Stimulated activated CD4-positive, alpha-beta T cell treated with anti-CD3 and anti-CD28 coated beads, Interleukin-12 subunit alpha, Interleukin-12 subunit beta, amount 100 ng/mL, for 48 hours (primary cell): Measurements from ENCODE around the gene EBF4.
"Not testable (repeated sequence)": the region's sequence is repeated elsewhere in the genome, so short reads cannot be mapped to it uniquely, and the experiment has no call there.

Experiments used
- DNase-seq, 3 donors: peaks; one replicate each; pipeline ENCODE4 v3.0.0-alpha.2; 2020; ENCODE audit warnings: low read depth in 2 of 3, low spot score in 1 of 3

EBF4 gene

DNA sequence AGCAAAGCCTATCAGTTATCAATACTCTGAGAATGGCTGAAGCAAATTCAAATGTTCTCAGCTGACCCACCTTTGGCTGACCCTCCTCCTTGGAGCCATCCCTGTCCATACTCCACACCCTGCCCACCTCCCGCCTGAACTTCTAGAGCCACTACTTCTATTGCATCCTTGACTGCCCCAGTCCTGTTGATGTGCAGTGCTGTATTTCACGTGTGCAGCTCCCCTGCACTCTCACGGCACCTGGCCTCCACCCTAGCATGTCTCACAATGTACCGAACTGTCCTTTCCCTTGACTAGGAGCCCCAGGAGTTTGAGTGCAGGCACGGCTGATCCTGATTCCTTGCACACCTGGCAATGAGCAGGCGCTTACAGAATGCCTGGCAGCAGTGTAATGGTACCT is 100.9 kb downstream of the EBF4 start:
- no peak for DNase-seq

DNA sequence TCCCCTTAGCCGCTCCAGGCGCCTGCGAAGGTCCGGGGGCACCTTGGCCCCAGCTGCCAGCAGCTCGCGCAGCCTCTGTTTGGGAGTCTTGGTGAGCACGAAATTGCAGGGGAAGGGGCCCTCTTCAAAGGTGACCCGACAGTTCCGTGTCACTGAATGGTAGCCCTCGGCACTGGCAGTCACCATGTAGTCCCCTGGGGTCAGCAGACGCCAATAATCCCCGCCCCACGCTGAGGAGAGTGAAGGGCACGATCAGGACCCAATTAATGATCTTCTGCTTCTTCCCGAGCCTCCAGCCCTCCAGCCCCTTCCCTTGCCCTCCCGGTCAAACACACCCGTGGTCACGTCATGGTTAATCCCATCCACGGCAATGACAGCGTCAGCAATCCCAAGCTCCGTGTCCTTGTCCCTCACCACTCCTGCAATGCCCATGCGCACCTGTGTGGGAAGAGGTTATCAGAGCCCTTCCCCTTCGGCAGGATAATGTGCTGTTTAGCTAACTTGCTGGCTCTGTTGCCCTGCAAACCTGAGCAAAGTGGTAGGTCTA is 101.7 kb downstream of the EBF4 start:
- DNase-seq, result no peak

DNA sequence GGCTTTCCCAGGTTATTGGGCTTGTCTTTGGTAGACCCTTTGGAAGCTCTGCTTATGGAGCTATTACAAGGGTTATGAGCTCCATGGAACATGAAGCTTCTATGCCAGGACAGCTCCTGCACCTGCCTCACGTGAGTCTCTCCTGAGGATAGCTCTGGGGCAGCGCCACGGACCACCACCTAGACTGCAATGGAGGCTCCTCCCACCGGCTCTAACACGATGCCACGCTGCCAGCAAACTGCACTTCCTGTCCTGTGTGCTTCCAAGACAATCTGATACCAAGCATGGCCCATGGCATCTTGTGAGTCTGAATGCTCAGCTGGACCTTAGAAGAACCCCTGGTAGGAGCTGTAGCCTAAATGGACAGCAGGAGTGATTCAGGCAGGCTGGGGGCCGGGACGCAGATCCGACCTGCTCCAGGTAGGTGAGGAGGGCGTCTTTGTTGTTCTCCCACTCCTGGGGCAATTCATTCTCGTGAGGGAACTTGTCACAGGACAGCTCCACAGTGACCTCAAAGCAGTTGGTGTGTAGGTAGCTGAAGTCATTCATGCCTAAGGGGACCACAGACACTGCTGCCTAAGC is 102.4 kb downstream of the EBF4 start:
- DNase-seq, result no peak

DNA sequence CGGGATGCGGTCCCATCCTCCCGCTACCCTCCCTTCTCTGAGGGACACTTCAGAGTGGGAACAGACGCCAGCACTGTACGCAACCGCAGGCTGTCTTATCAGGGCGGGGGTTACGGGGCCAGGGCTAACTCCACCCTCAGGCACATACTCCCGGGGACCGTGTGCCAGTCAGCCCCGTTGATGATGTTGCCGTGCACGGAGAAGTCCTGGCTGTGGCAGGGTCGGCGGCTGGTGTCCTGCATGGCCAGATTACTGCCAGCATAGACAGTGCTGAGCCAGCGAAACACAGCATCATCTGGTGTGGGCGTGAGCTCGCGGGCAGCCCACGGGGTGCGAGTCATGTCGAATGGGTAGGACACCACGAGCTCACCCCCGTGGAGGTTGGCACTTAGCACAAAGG is 102.9 kb downstream of the EBF4 start:
- no peak for DNase-seq

DNA sequence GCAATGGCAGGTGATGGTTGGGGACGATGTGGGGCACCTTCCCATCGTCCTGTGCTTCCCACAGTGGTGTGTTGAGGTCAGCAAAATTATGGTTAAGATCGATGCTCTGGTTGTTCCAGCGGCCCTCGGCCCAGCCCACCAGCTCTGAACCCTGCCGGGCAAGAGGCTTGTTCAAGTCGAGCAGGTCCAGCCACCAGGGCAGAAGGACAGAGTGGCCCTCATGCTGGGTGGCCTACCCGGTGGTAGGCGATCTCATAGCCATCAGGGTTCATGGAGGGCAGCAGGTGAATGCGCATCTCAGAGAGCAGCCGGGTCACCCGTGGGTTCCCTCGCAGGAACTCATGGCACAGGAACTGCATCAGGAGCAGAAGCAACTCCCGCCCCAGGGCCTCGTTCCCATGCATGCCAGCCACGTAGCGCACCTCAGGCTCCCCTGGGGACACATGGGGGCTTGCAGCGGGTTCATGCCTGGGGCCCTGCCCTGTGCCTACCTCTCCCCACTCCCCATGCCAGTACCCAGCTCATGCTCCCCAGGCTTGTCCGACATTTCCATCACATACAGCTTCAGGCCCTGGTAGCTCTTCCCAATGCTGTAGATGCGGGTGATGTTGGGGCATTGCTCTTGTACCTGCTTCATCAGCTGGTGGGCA is 103.6 kb downstream of the EBF4 start:
- no peak for DNase-seq

DNA sequence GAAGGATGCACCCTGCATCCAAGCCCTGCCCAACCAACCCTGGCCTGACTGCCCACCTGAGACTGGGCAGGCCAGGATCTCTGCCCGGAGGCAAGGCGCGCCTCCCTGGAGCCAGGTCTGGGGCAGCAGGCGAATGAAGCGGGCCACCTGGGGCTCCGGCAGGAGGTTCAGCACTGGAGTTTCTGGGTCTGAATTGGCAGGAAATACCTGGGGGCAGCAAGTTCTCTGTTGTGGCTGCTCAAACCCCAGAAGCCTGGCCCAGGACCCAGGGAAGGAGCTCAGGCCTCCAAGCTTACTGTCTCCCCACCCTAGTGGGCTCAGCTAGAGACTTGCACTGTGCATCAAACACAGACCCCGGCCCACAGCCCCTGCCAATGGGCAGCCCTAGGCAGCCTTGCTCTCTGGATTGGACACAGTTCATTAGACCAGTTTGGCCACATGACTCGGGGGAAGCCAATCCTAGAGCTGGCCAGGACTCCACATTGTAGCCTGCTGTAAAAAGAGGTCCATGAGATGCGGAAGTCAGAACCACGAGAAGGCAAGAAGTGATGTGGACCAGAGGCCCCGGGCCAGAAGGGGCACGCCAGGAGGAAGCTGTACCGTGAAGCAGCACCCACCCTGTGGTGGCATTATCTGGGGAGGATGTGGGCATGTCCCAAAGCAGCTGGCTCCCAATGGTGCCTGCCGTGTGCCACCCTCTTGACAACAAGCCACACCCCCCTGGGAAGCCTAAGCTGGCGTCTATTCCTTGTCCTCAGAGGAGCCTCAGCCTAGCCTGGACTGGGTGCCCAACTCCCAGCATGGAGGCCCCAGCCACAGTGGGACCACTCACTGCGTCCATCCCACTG is 104.8 kb downstream of the EBF4 start:
- DNase-seq, result no peak

DNA sequence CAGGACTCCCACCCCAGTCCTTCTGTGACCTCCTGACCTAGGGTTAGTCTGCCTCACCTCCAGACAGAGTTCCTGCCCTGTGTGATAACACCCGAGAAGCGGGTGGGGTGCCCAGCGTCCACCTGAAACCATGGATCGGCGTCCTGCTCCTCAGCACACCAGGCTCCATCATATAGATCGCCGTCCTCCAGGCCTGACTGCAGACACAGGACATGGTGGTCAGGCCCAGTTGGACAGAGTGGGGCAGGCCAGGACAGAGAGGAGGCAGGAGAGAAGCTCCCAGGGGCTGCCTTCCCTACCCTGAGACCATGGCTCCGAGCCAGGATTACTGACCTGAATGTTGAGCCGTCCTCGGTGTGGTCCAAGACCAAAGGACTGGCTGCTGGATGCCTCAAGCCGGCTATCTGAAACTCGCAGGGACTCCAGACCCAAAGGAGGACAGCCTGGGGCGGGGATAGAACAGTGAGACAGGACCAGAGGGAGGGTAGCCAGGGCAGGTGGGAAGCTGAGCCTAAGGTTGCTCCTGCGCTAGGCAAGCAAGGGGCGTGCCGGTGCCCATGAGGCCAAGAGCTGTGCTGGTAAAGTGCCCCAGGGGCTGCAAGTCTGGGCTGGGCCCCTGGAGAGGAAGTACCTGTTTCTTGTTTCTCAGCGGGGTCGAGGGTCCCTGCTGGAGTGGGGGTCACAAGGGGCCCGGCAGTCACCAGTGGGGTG is 105.7 kb downstream of the EBF4 start:
- DNase-seq, result no peak

DNA sequence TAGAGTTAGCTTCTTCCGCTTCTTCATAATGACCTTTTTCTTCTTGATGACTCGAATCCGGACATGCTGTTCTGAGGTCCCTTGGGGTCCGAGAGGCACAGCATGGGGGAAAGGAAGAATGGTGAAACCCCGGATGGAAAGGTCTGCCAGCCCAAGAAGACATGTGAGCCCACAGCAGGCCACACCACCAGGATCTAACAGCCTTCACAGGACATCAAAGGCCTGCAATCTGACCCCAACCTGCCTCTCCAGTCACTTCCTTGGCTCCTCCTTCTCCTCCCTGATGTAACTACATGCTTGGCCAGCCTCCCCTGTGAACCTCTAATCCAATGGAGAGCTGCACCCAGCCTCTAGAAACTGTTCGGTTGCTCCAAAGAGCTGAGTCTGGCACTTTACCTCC is 106.2 kb downstream of the EBF4 start:
- no peak for DNase-seq

DNA sequence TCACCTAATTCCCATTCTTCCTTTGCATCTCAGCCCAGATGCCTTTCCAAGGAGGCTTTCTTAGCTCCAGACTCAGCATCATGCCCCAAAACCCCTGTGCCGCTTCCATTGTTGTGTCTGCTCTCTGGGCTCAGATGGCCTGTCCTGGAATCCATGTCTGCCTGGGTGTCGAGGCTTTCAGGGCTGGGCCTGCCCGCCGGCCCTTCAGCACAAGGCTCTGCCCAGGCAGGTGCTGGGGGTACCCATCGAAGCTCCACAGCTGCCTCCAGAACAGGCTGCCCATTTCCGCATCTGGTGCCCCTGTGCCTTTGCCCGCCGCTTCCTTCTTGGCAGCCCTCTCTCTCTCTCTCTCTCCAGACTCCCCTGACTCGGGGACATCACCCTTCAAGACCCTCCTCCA is 106.7 kb downstream of the EBF4 start:
- DNase-seq, result no peak

DNA sequence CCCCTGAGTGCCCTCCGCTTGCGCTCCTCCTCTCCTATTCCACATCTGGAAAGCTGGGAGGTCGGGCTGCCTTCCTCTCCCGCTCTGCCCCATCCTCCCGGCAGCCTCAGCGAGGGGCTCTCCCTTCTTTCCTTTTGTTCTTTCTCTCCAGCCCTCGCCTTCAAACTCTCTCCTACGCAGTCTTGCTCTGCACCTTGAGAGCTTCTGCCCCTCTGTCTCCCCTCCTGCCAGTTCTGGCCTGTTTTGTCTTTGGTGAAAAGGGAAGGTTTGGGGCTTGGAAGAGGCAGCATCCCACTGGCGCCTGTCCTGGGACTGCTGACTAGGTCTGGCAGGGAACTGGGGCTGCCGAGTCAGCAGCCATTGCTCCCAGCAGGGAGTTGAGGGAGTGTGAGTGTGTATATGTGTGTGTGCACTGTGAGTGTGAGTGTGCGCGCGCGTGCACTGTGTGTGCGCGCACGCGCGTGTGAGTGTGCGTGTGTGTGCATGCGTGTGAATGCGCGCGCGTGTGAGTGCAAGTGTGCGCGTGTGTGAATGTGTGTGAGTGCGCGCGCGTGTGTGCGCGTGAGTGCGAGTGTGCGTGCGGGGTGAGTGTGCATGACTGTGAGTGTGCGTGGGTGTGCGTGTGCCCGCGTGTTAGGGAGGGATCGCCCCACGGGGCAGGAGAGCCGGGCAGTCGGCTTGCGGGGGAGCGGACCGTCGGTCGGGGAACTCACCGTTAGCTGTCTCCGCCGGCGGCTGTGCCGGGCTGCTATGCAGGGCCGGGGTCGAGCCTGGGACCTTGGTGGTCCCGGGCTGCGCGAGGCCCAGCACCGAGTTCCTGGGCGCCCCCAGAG is 107.3 kb downstream of the EBF4 start:
- DNase-seq, result no peak

DNA sequence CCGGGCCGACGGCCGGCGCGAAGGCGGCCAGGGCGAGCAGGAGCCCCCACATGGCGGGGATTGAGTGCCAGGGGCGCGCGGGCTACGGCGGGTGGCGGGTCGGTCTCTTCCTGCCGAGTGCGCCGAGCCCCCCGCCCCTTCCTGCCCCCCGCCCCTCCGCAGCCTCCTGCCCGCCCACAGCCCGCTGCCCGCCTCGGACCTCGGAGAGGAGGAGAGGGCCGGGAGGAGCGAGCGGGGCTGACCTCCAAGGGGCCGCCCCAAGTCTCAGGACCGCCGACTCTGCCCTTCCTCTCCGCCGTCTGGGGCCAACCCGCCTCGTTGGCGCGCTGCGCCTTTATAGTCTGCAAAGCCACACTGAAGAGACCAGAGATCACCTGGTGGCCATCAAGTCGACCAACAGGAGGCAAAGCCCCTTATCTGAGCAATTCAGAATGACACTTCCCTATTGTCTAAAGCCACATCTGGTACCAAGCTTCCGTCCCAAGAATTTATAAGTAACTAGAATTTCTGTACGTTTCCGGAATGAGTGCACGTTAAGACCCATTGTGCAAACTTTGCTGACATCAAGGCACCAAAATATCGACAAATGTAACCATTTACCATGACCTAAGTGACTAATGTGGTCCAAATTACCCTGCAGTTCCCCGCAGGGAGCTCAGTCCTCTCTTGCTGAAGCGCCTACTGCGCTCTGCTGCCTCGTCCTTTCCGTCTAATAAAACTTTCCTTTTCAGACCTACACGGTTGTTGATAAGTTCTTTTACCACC is 108.1 kb downstream of the EBF4 start, which contains the start of gene CPXM1:
CPXM1 (minus strand) TSS at position 107 of the 765 bp plus-strand sequence; CDS start at position 52, 55 bp downstream.
- DNase-seq, result no peak

DNA sequence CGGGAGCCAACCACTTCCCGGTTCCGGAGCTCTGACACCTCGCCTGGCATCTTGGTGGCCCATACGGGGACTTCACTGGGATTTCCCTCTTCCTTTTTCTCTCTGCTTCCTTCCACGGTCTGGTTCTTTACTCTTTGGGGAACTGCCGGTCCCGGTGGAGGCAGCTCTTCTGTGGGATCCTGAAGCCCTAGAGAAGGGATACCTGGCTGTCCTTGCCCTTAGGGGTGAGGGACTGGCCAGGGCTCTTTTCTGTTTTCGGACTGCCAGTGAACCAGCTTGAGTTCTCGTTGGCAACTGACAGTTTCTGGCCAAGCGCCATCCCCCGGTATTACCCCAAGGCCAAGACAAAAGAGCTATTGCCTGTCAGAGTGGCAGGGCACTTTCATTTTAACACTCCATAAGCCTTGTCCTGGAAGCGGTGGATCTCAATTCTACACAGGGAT is 108.7 kb downstream of the EBF4 start:
- DNase-seq, result no peak

DNA sequence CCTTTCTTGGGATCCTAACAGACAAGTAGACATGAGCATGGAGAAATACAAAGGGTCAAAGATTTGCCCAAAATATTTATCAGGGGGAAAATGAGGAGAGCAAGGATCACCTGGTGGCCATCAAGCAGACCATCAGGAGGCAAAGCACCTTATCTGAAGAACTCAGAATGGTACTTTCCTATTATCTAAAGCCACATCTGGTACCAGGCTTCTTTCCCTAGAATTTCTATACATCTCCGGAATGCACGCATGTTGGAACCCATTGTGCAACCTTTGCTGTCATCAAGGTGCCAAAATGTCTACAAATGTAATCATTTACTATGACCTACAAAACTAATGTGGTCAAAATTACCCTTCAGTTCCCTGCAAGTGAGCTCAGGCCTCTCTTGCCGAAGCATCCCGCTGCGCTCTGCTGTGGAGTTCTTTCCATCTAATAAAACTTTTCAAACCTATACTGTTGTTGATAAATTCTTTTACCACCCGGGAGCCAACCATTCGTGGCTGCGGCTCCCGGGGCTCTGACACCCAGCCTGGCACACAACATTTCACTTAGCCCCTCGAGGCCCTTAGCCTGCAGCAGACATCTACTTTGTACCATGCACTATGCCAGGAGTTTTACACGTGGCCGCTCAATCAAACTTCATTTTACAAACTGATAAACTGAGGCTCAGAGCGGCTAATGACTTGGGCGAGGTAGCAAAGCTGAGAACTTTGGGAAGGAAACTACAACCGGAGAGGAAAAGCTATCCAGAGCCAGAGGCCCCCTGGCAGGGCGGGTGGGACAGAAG is 111.7 kb downstream of the EBF4 start:
- DNase-seq, result no peak

DNA sequence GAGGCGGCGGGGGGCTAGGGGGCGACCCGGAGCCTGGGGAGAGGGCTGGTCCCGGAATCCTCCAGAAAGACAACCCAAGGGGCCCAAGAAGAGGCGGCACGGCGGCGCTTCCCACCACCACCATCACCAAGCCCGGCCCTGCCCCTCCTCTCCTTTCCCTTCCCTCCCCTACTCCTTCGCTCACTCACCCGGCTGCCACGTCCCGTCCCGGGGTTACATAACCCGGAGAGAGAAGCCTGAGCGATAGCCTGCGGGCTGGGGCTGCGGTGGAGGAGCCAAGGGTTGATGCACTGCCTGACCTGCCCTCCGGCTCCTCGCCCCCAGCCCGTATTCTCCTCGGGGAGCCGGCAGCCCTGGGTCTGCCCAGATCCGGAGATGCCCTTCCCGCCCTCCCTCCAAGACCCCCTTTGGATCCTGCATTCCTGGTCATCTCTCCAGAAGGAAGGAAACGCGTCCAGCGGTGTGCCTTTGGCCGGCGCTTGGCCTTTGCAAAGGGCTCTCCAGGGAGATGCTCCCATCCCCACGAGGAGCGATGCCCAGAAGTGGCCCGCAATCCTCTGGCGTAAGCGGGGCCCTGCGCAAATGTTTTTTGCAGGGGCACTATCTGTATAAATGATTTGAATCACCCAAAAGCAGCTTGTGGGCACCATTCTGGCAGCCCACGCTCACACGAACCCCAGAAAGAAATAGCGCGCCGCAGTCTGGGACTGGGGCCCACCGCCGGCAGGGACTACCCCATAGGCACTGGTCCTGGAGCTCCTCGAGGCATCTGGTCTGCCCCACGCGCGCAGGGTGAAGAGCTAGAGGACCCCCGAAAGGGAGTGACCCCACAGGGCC is 112.5 kb downstream of the EBF4 start:
- DNase-seq, result no peak

DNA sequence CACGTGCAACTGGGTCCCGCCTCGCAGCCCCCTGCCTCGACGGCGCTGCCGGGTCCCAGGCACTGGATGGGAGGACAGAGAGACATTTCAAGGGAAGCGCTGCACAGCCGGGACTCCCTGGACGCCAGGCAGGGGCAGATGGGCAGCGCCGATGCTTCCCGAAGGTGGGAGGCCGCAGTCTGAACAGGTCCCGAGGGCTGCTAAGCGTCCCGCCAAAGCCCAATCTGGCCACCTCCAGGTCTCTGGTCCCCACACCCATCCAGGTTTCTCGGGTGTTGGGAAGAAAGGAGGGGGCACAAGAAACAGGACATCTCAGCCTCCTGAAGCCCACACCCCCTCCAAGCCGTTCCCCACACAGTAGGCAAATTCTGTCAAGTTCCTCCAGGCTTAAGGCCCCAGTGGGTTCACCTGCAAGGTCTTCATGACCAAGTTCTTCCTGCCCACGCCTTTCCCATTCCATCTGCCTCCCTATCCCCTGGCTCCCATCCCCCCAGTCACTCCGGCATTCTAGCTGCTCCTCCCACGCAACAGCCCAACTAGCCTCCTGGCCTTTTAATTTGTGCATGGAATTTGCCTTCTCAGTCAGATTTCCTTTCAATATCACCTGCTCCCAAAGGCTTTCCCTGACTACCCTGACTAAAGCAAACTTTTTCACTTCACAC is 113.2 kb downstream of the EBF4 start:
- DNase-seq, result no peak

DNA sequence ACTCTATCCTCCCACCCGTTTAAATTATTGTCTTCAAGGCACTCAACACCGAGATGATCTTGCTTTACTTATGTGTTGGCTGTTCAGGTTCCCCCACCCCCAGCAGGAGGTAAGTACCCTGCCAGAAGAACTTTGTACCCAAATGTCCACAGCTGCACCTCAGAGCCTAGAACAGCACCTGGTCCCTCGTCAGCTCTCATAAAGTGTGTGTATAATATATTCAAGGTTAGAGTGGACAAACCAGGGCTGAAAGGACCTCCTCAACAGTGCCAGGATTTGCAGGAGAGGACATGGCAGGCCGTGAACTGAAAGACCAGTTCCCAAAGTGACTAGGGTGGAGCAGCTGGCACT is 113.7 kb downstream of the EBF4 start:
- no peak for DNase-seq

DNA sequence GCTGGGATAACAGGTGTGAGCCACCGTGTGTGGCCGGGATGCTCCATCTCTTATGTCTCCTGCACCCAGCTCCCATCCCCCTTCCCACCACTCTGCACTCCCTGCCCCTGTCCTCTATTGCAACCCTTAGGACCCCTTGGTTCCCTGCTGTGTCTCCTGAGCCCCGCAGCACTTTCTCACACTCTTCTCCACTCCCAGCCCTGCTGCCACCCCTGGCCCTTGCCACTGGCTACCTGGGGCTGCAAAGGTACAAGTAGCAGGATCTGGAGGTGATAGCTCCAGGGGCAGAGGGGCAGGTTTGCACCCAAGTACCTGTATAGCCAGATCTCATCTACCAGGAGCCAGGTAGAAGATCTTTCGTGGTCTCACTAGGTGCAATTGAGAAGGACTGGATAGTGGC is 114.4 kb downstream of the EBF4 start:
- no peak for DNase-seq

DNA sequence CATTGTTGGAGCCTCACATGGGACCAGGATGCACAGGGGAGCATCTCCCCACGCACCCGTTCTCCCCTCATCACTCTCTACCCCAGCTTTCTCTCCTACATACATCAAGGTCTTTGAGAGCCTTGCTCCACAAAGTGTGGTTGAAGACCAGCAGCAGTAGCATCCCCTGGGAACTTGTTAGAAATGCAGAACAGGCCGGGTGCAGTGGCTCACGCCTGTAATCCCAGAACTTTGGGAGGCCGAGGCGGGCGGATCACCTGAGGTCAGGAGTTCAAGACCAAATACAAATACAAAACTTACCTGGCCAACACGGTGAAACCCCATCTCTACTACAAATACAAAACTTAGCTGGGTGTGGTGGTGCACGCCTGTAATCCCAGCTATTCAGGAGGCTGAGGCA is 115.3 kb downstream of the EBF4 start:
- not testable (repeated sequence) for DNase-seq
